ENCODE measurements around the gene DCBLD1. TPM values are rescaled to one million over a fixed set of nuclear protein-coding genes. Genes with fewer than 3 reads are reported as not detected.
"Not testable (repeated sequence)": the region's sequence is repeated elsewhere in the genome, so short reads cannot be mapped to it uniquely, and the experiment has no call there.

Gene DCBLD1
- total and polyA plus RNA-seq, 2 of the 4 experiments (the other 2 are of a cell fraction) = 21.1 to 27.8 TPM

DNA sequence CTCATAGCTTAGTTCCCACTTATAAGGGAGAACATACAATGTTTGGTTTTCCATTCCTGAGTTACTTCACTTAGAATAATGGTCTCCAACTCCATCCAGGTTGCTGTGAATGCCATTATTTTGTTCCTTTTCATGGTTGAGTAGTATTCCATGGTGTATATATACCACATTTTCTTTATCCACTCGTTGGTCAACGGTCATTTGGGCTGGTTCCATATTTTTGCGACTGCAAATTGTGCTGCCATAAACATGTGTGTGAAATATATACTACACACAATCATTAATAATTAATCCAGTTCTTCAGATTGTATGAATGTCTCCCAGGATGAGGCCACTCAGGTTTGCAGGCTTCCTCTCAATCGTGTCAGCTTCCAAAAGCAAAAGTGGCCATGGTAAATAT, 13.9 kb upstream of the DCBLD1 start:
- H2BK20ac ChIP-seq (ENCODE audit: low read depth, low read length); H2AK9ac ChIP-seq (replicated peaks; ENCODE audit: low read depth, low read length, poor library complexity); H4K20me1 ChIP-seq (ENCODE audit: insufficient read depth, low read length); DNase-seq; H3K9me1 ChIP-seq (ENCODE audit: insufficient read depth, low read length); H2AFZ ChIP-seq (replicated peaks; ENCODE audit: low read length, poor library complexity); H2AK5ac ChIP-seq (ENCODE audit: low read depth, low read length); H2BK5ac ChIP-seq (ENCODE audit: low read depth, low read length, poor library complexity, severe bottlenecking); in situ Hi-C loops (cut with MboI; ENCODE audit: low sequenced_read_pairs); H3K4me1 ChIP-seq (ENCODE audit: control insufficient read depth, insufficient read depth, low read length); H3K36me3 ChIP-seq (ENCODE audit: control insufficient read depth, insufficient read depth, low read length); BruUV-seq (replicated peaks); H3K14ac ChIP-seq (replicated peaks; ENCODE audit: low read depth, low read length); H3K23ac ChIP-seq (ENCODE audit: low read depth, low read length); H3K18ac ChIP-seq (ENCODE audit: low read depth, low read length); dilution Hi-C loops (cut with HindIII; ENCODE audit: low sequenced_read_pairs, unreplicated experiment); ATAC-seq (ENCODE audit: low read depth); H3K27ac ChIP-seq (ENCODE audit: insufficient read depth, low read length); H4K5ac ChIP-seq (ENCODE audit: low read depth, low read length); H3K4me2 ChIP-seq (ENCODE audit: low read depth, low read length); H2BK120ac ChIP-seq (ENCODE audit: low read depth, low read length); H3K4ac ChIP-seq (ENCODE audit: low read depth, low read length); CTCF ChIA-PET; H3K79me1 ChIP-seq (ENCODE audit: low read depth in 1 of 2, low read length in 2 of 2); H3K9me3 ChIP-seq (ENCODE audit: control insufficient read depth, insufficient read depth, low read length); H3K9ac ChIP-seq (ENCODE audit: low read depth, low read length); H3K4me3 ChIP-seq (ENCODE audit: insufficient read depth, low read depth, low read length); H3K27me3 ChIP-seq (ENCODE audit: control insufficient read depth, insufficient read depth, low read length); intact Hi-C loops (cut with micrococcal nuclease); H4K8ac ChIP-seq (ENCODE audit: low read depth in 2 of 2, low read length in 2 of 2); H2BK15ac ChIP-seq (ENCODE audit: low read depth, low read length); H4K91ac ChIP-seq (ENCODE audit: insufficient read depth, low read depth, low read length); H3K56ac ChIP-seq (ENCODE audit: extremely low read depth, insufficient read depth, low read length); POLR2A ChIA-PET (ENCODE audit: unreplicated experiment): not testable (repeated sequence)
- no CpG with 5 or more reads among the region's 4 CpGs for WGBS, 2 experiments (ENCODE audit: extremely low coverage in 2 of 2, insufficient read length in 1 of 2)
